Adipocyte (in vitro differentiated cells): ENCODE data around the gene SHISA4.
"Not testable (repeated sequence)": the region's sequence is repeated elsewhere in the genome, so short reads cannot be mapped to it uniquely, and the experiment has no call there.

ENCODE experiments used
- DNase-seq: peaks from one replicate; pipeline ENCODE4 v3.0.0-alpha.2; 2015; ENCODE audit warnings: low read depth
- H3K27me3 ChIP-seq: replicated peaks from 2 replicates; pipeline ENCODE4 v1.7.0; 2013; ENCODE audit warnings: mild to moderate bottlenecking, low read length, moderate library complexity; ENCODE audit not compliant: control insufficient read depth, insufficient read depth
- H3K36me3 ChIP-seq: 2 replicates; pipeline ENCODE4 v1.7.0; 2013; ENCODE audit warnings: low read length, mild to moderate bottlenecking, moderate library complexity; ENCODE audit not compliant: control insufficient read depth, insufficient read depth, severe bottlenecking
- H3K4me1 ChIP-seq: 2 replicates; pipeline ENCODE4 v1.7.0; 2013; ENCODE audit warnings: mild to moderate bottlenecking, low read length, moderate library complexity; ENCODE audit not compliant: control insufficient read depth, insufficient read depth
- H3K4me3 ChIP-seq: 2 replicates; pipeline ENCODE4 v1.7.0; 2013; ENCODE audit warnings: mild to moderate bottlenecking, low read length, moderate library complexity
- H3K9ac ChIP-seq: 2 replicates; pipeline ENCODE4 v1.7.0; 2013; ENCODE audit warnings: mild to moderate bottlenecking, low read length, moderate library complexity
- H3K9me3 ChIP-seq: 2 replicates; pipeline ENCODE4 v1.7.0; 2013; ENCODE audit warnings: mild to moderate bottlenecking, low read length, moderate library complexity; ENCODE audit not compliant: control insufficient read depth

The SHISA4 gene

GRCh38 chr1:201850053-201850397 lies 38.7 kb upstream of the SHISA4 start:
- H3K36me3 ChIP-seq, result peaks cover 43% of the 10 kb centered on the region
- H3K27me3 ChIP-seq, result no peaks in the 10 kb centered on the region
- H3K9ac ChIP-seq, result peak overlapping the region; percentile 61
- no peaks in the 10 kb centered on the region for H3K9me3 ChIP-seq
- H3K4me1 ChIP-seq, result peaks cover 20% of the 10 kb centered on the region
- DNase-seq, result peak; percentile 81
- H3K4me3 ChIP-seq, result no peak overlapping the region

GRCh38 chr1:201851949-201852348 lies 36.7 kb upstream of the SHISA4 start:
- no peak for DNase-seq
- no peak overlapping the region for H3K9ac ChIP-seq
- peaks cover 20% of the 10 kb centered on the region for H3K4me1 ChIP-seq
- no peaks in the 10 kb centered on the region for H3K9me3 ChIP-seq
- H3K4me3 ChIP-seq, result no peak overlapping the region
- no peaks in the 10 kb centered on the region for H3K27me3 ChIP-seq
- peaks cover 62% of the 10 kb centered on the region for H3K36me3 ChIP-seq

- H3K36me3 ChIP-seq, result peaks cover 90% of the 10 kb centered on the region
- not testable (repeated sequence) for H3K4me3 ChIP-seq
Observed at GRCh38 chr1:201856722-201857121, 32.0 kb upstream of the SHISA4 start.

GRCh38 chr1:201859424-201859823 lies 29.3 kb upstream of the SHISA4 start:
- H3K4me3 ChIP-seq, result no peak overlapping the region
- H3K4me1 ChIP-seq, result no peaks in the 10 kb centered on the region
- no peaks in the 10 kb centered on the region for H3K27me3 ChIP-seq
- no peak overlapping the region for H3K9ac ChIP-seq
- DNase-seq, result no peak
- H3K9me3 ChIP-seq, result no peaks in the 10 kb centered on the region
- peaks cover 82% of the 10 kb centered on the region for H3K36me3 ChIP-seq

More at GRCh38 chr1:201856722-201857121, 32.0 kb upstream of the SHISA4 start:
- H3K27me3 ChIP-seq, DNase-seq, H3K9me3 ChIP-seq, H3K4me1 ChIP-seq, H3K9ac ChIP-seq: not testable (repeated sequence)

GRCh38 chr1:201861448-201861847 lies 27.2 kb upstream of the SHISA4 start:
- DNase-seq, result no peak
- Histone ChIP-seq H3K9me3 (no peaks in the 10 kb centered on the region), H3K4me1 (no peaks in the 10 kb centered on the region), H3K27me3 (no peaks in the 10 kb centered on the region), H3K4me3 (no peak overlapping the region), H3K36me3 (peaks cover 76% of the 10 kb centered on the region), H3K9ac (no peak overlapping the region)

- Histone ChIP-seq H3K27me3 (no peaks in the 10 kb centered on the region), H3K9ac (no peak overlapping the region), H3K4me3 (no peak overlapping the region), H3K36me3 (peaks cover 87% of the 10 kb centered on the region), H3K4me1 (no peaks in the 10 kb centered on the region), H3K9me3 (no peaks in the 10 kb centered on the region)
- DNase-seq, result no peak
Observed at GRCh38 chr1:201870397-201870796, 18.3 kb upstream of the SHISA4 start.

GRCh38 chr1:201874672-201875071 lies 14.0 kb upstream of the SHISA4 start:
- H3K36me3 ChIP-seq, result peaks cover 54% of the 10 kb centered on the region
- H3K9ac ChIP-seq, result no peak overlapping the region
- H3K4me1 ChIP-seq, result no peaks in the 10 kb centered on the region
- H3K27me3 ChIP-seq, result no peaks in the 10 kb centered on the region
- no peaks in the 10 kb centered on the region for H3K9me3 ChIP-seq
- no peak overlapping the region for H3K4me3 ChIP-seq
- no peak for DNase-seq

- Histone ChIP-seq H3K4me3 (no peak overlapping the region), H3K27me3 (no peaks in the 10 kb centered on the region), H3K4me1 (no peaks in the 10 kb centered on the region), H3K9ac (no peak overlapping the region), H3K36me3 (peaks cover 38% of the 10 kb centered on the region), H3K9me3 (no peaks in the 10 kb centered on the region)
- DNase-seq, result peak; percentile 32
Observed at GRCh38 chr1:201876148-201876818, 12.4 kb upstream of the SHISA4 start.

- no peaks in the 10 kb centered on the region for H3K9me3 ChIP-seq
- H3K36me3 ChIP-seq, result peaks cover 21% of the 10 kb centered on the region
- H3K9ac ChIP-seq, result peak overlapping the region; percentile 43
- peaks cover 5% of the 10 kb centered on the region for H3K4me1 ChIP-seq
- DNase-seq, result peak; percentile 73
- H3K27me3 ChIP-seq, result no peaks in the 10 kb centered on the region
- H3K4me3 ChIP-seq, result no peak overlapping the region
Observed at GRCh38 chr1:201877877-201878401, 10.8 kb upstream of the SHISA4 start.

GRCh38 chr1:201880928-201881571 lies 7.6 kb upstream of the SHISA4 start:
- Histone ChIP-seq H3K4me1 (peaks cover 31% of the 10 kb centered on the region), H3K27me3 (no peaks in the 10 kb centered on the region), H3K9ac (no peak overlapping the region), H3K36me3 (peaks cover under 1% of the 10 kb centered on the region), H3K9me3 (no peaks in the 10 kb centered on the region), H3K4me3 (no peak overlapping the region)
- no peak for DNase-seq

- no peak overlapping the region for H3K9ac ChIP-seq
- no peaks in the 10 kb centered on the region for H3K9me3 ChIP-seq
- no peaks in the 10 kb centered on the region for H3K36me3 ChIP-seq
- H3K4me3 ChIP-seq, result no peak overlapping the region
- peaks cover 34% of the 10 kb centered on the region for H3K4me1 ChIP-seq
- DNase-seq, result no peak
- no peaks in the 10 kb centered on the region for H3K27me3 ChIP-seq
Observed at GRCh38 chr1:201881617-201882016, 7.1 kb upstream of the SHISA4 start.
